HuH-7.5 (cell line): ENCODE results near the gene CIB1.

Source experiments
- DNase-seq: peaks from one replicate; pipeline ENCODE4 v3.0.0; 2011; ENCODE audit warnings: low spot score

Gene CIB1

GRCh38 chr15:90214553-90215196 lies 19.1 kb downstream of the CIB1 start:
- peak; percentile 55 for DNase-seq

GRCh38 chr15:90213818-90214204 lies 19.9 kb downstream of the CIB1 start:
- DNase-seq: no peak

- DNase-seq: no peak
Observed at GRCh38 chr15:90213122-90213817, 20.5 kb downstream of the CIB1 start.

DNA sequence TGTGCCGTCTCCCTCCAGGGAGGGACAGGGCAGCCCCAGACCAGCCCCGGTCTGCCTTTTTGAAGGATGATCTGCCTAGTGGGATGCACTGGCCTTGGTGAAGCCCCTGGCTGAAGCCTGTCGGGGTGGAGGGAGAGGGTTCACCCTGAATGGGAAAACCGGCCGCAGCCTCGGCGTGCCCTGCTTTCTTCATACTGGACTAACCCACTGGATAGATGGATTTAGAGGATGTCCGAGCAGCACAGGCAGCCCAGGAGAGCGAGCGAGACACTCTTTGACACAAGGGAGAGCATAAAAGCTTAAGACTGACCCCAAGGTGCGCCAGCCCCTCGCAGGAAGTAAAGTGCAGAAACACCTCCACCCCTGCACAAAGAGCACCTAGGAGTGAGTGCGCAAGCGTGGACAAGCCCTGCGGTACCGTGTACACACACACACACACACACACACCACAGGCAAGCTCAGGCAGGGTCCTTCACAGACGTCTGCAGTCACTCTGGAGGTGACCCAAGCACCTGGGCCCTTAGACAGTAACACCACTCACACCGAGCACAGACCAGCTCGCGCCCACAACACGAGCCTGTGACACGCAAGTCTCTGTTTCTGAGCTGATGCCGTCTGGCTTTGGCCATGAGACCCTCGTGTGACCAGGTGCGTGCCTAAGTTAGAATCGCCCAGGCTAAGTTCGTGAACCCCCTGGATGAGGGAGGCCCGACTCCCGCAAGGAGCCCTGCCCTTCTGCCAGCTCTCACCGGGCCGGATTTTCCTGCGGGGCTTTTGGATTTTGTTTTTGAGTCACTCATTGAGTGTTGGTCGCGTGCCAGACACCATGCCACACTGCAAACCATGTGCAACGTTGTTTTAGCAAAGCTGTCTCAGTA lies 21.3 kb downstream of the CIB1 start:
- no peak for DNase-seq

GRCh38 chr15:90211440-90212143 lies 22.1 kb downstream of the CIB1 start:
- DNase-seq: no peak

DNA sequence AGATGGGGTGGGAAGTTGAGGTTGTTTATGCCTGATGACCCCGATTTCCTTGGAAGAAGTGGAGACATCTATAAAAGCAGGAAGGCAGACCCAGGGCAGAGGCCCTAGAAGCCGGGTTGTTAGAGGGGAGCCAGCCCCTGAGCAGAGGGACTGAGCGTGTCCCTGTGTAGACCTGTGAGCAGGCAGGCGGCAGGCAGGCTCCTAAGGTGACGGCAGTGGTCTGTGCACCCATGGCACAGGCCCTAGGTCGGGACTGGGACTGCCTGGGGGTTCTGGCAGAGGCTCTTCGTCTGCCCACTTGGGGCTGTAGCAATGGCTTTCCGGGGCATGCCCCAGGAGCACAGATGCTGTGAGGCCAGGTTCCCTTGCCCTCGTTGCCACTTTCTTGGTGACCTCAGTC lies 22.7 kb downstream of the CIB1 start:
- no peak for DNase-seq

GRCh38 chr15:90210593-90210992 lies 23.1 kb downstream of the CIB1 start:
- DNase-seq: no peak

- no peak for DNase-seq
Observed at GRCh38 chr15:90209591-90209990, 24.1 kb downstream of the CIB1 start.

DNA sequence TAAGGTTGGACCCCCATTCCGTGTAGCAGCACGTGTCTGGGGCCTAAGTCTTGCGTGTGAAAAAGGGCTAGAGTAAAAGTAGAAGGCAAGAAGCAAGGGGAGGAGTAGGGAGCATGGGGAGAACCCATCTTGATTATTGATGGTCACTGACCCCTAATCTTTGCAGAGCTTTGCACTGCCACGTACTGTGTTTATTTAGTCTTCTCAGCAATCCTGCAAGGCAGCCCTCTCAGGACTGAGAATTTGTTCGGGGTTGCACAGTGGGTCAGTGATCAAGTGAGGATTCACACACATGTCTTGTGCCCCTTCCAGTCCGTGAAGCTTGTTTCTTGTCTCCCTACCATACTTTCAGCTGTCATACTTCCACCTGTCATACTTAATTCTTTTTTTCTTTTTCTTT lies 25.4 kb downstream of the CIB1 start:
- no peak for DNase-seq

- DNase-seq: no peak
Observed at GRCh38 chr15:90207252-90207651, 26.5 kb downstream of the CIB1 start.

DNA sequence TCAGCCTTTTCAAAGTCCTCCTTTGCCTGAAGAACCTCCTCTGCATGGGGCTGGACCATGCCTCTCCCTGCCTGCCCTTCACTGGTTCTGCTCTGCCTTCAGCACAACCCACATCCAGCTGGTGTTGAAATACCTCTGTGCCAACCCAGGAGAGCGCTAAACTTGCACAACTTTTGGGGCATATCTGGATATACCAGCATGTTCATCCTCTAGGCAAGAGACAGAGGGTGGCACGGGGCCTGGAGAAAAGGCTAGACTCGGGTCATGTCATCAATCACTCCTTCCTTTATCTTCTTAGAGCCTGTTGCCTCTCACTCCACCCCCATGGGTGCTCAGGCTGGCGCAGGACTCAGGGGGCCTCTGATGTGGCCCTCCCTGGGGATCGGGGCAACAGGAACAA lies 27.9 kb downstream of the CIB1 start:
- no peak for DNase-seq

- no peak for DNase-seq
Observed at GRCh38 chr15:90205050-90205848, 28.5 kb downstream of the CIB1 start.

GRCh38 chr15:90203922-90204321 lies 29.8 kb downstream of the CIB1 start:
- no peak for DNase-seq

- no peak for DNase-seq
Observed at GRCh38 chr15:90203473-90203872, 30.3 kb downstream of the CIB1 start.

DNA sequence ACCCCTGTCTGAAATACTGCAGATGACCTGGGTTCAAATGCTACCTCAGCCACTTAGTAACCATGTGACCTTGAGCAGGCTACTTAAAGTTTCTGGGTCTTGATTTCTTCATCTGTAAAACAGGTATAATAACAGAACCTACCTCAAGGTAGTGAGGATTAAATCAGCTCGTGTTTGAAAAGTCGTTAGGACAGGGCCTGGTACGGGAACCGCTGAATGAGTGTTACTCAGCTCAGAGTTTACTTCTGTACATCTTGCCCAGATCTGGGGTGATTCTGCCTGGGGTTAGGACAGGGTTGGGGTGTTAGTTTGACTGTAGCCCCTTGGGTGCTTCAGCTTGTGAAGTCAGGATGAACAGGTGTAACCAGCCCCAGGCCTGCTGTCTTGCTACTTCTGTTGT lies 30.8 kb downstream of the CIB1 start:
- DNase-seq: no peak

GRCh38 chr15:90201944-90202375 lies 31.8 kb downstream of the CIB1 start:
- DNase-seq: peak; percentile 65

GRCh38 chr15:90201130-90201943 lies 32.4 kb downstream of the CIB1 start, which contains the start of gene SEMA4B:
TSS of gene SEMA4B (plus strand) at chr15:90201330. CDS start at chr15:90201579, 249 bp downstream.
- DNase-seq: peak; percentile 96

DNA sequence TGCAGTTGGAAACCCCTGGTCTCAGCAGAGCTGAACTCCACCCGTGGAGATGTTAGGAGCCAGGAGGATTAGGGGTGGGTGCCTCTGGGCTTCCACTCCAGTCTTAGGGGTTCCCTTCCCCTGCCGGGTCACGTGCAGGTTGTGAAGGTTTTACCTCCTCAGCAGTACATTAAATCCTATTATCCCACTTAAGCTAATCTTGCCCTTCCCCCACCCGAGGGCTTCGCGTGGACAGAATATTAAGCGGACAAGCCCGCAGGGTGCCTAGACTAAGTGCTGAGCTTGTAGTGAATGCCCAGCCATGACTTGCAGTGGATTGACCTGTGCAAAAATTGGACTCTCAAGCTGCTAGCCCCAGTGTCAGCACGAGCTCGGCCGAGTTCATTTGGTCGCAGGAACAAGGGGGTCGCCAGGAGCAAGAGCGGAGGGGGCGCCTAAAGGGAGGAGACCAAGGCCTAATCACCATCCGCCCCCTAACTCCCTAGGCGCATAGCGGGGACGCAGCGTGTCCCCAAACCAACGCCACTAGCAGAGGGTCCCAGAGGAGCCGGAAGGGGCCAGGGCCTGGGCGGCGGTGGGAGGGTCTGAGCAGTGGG lies 33.1 kb downstream of the CIB1 start:
- peak; percentile 66 for DNase-seq

GRCh38 chr15:90194655-90195054 lies 39.1 kb downstream of the CIB1 start:
- no peak for DNase-seq
